ENCODE measurements around the gene PURB. TPM values are rescaled to one million over a fixed set of nuclear protein-coding genes. Genes with fewer than 3 reads are reported as not detected.
"Not testable (repeated sequence)": the region's sequence is repeated elsewhere in the genome, so short reads cannot be mapped to it uniquely, and the experiment has no call there.

PURB gene
- total RNA-seq, 4 donors from 2014 or later: 13.0 to 18.7 (median 15.9) TPM

- no peak for ATAC-seq
- DNase-seq: no peak
- Histone ChIP-seq H3K4me3 (no peak overlapping the region), H3K9me3 (no peaks in the 10 kb centered on the region), H3K27ac (no peak overlapping the region), H3K27me3 (no peaks in the 10 kb centered on the region), H3K36me3 (no peaks in the 10 kb centered on the region), H3K4me1 (peaks cover 29 to 45% of the 10 kb centered on the region in 2 donors)
- intact Hi-C loops (cut with DNase I; ENCODE audit: low total_unique reads): no loop called here
- TF ChIP-seq POLR2A (IDR thresholded peaks at IDR 0.05) (no peak), CTCF (IDR thresholded peaks at IDR 0.05 in 4 of 5, conservative IDR thresholded peaks at IDR 0.05 in 1 of 5) (no peak)
- in situ Hi-C loops (cut with MboI; ENCODE audit: low sequenced_read_pairs in 4 of 4): no loop called here
Observed at GRCh38 chr7:44876393-44876792, 8.9 kb downstream of the PURB start.

GRCh38 chr7:44875241-44875640 lies 10.1 kb downstream of the PURB start:
- in situ Hi-C loops (cut with MboI; ENCODE audit: low sequenced_read_pairs in 4 of 4) (no loop called here), intact Hi-C loops (cut with DNase I; ENCODE audit: low total_unique reads) (no loop called here)
- H3K4me3 ChIP-seq: no peak overlapping the region
- H3K27me3 ChIP-seq: no peaks in the 10 kb centered on the region
- peaks cover 17 to 34% of the 10 kb centered on the region in 2 donors for H3K4me1 ChIP-seq
- H3K36me3 ChIP-seq: no peaks in the 10 kb centered on the region
- no peak overlapping the region for H3K27ac ChIP-seq
- H3K9me3 ChIP-seq: no peaks in the 10 kb centered on the region
- TF ChIP-seq POLR2A (IDR thresholded peaks at IDR 0.05): no peak
- no peak for TF ChIP-seq CTCF (IDR thresholded peaks at IDR 0.05 in 4 of 5, conservative IDR thresholded peaks at IDR 0.05 in 1 of 5)
- ATAC-seq: no peak
- no peak for DNase-seq

- DNase-seq (no peak), ATAC-seq (no peak)
- H3K4me1 ChIP-seq: peaks cover 4 to 17% of the 10 kb centered on the region in 2 donors
- H3K4me3 ChIP-seq: no peak overlapping the region
- TF ChIP-seq CTCF (IDR thresholded peaks at IDR 0.05 in 4 of 5, conservative IDR thresholded peaks at IDR 0.05 in 1 of 5) (no peak), POLR2A (IDR thresholded peaks at IDR 0.05) (no peak)
- intact Hi-C loops (cut with DNase I; ENCODE audit: low total_unique reads): no loop called here
- no peaks in the 10 kb centered on the region for H3K36me3 ChIP-seq
- in situ Hi-C loops (cut with MboI; ENCODE audit: low sequenced_read_pairs in 4 of 4): loop anchor here in 1 of 4 donors (25.0 kb wide), 1 partner anchor 265 kb away; no protein-coding TSS in a partner anchor
- no peaks in the 10 kb centered on the region for H3K27me3 ChIP-seq
- H3K9me3 ChIP-seq: no peaks in the 10 kb centered on the region
- no peak overlapping the region for H3K27ac ChIP-seq
Observed at GRCh38 chr7:44872787-44873186, 12.5 kb downstream of the PURB start.

- H3K9me3 ChIP-seq; H3K4me3 ChIP-seq; DNase-seq; ATAC-seq; H3K27ac ChIP-seq; H3K27me3 ChIP-seq; intact Hi-C loops (cut with DNase I; ENCODE audit: low total_unique reads); H3K36me3 ChIP-seq: not testable (repeated sequence)
- peaks cover 13 to 24% of the 10 kb centered on the region in 2 donors for H3K4me1 ChIP-seq
- in situ Hi-C loops (cut with MboI; ENCODE audit: low sequenced_read_pairs in 4 of 4): loop anchor here in 1 of 4 donors (25.0 kb wide), 1 partner anchor 265 kb away; no protein-coding TSS in a partner anchor
Observed at GRCh38 chr7:44871918-44872317, 13.4 kb downstream of the PURB start.

GRCh38 chr7:44870780-44871179 lies 14.6 kb downstream of the PURB start:
- ATAC-seq; intact Hi-C loops (cut with DNase I; ENCODE audit: low total_unique reads): not testable (repeated sequence)
- in situ Hi-C loops (cut with MboI; ENCODE audit: low sequenced_read_pairs in 4 of 4): loop anchor here in 1 of 4 donors (25.0 kb wide), 1 partner anchor 267 kb away; no protein-coding TSS in a partner anchor

GRCh38 chr7:44870336-44870735 lies 15.0 kb downstream of the PURB start:
- H3K27ac ChIP-seq; H3K9me3 ChIP-seq; DNase-seq; intact Hi-C loops (cut with DNase I; ENCODE audit: low total_unique reads); H3K27me3 ChIP-seq; ATAC-seq; H3K4me3 ChIP-seq; H3K36me3 ChIP-seq: not testable (repeated sequence)
- H3K4me1 ChIP-seq: peaks cover 14 to 17% of the 10 kb centered on the region in 2 donors
- in situ Hi-C loops (cut with MboI; ENCODE audit: low sequenced_read_pairs in 4 of 4): loop anchor here in 1 of 4 donors (25.0 kb wide), 1 partner anchor 267 kb away; no protein-coding TSS in a partner anchor

More at GRCh38 chr7:44870780-44871179, 14.6 kb downstream of the PURB start:
- not testable (repeated sequence) for DNase-seq, H3K4me3 ChIP-seq, H3K27me3 ChIP-seq, H3K27ac ChIP-seq, H3K36me3 ChIP-seq, H3K9me3 ChIP-seq
- peaks cover 17 to 18% of the 10 kb centered on the region in 2 donors for H3K4me1 ChIP-seq

All from gastrocnemius medialis (tissue), 4 donors.